Activated T-cell treated with anti-CD3 and anti-CD28 coated beads for 48 hours (primary cell): ENCODE measurements around the gene NEDD8.
"Not testable (repeated sequence)": the region's sequence is repeated elsewhere in the genome, so short reads cannot be mapped to it uniquely, and the experiment has no call there.

Experiments
- DNase-seq: peaks from one replicate; pipeline ENCODE4 v3.0.0-alpha.2; 2020; ENCODE audit warnings: low read depth

Gene NEDD8

DNA sequence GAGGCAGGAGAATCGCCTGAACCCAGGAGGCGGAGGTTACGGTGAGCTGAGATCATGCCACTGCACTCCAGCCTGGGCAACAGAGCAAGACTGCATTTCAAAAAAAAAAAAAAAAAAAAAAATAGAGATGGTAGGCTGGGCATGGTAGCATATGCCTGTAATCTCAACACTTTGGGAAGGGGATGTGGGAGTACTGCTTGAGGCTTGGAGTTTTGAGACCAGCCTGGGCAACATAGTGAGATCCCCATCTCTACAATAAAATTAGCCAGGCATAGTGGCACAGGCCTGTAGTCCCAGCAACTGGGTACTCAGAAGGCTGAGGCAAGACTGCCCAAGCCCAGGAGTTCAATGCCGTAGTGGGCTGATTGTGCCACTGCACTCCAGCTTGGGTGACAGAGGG, 9.2 kb downstream of the NEDD8 start:
- not testable (repeated sequence) for DNase-seq

DNA sequence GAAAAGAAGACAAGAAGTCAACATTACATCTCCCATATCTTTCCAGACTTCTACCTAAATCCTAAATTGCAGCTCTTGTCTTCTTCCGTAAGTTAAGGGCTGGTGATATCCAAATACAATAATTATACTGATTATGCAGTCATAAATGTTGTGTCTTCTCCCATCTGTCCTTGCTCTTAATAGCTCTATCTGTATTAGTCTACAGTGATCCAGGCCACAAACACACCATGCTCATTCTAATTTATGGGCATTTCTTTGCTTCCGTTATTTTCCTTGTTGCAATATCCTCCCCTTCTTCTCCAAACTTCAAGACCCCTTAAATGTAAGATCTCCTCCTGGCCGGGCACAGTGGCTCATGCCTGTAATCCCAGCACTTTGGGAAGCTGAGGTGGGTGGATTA, 12.6 kb downstream of the NEDD8 start:
- DNase-seq: no peak

DNA sequence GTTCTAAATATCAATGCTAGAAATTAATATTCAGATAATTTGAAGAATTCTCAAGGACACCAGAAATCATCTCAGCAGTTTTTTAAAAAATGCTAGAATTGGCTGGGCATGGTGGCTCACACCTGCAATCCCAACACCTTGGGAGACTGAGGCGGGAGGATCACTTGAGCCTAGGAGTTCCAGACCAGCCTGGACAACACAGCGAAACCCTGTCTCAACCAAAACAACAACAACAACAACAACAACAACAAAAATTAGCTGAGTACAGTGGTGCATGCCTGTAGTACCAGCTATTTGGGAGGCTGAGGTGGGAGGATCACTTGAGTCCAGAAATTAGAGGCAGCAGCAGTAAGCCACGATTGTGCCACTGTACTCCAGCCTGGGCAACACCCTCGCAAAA, 13.1 kb downstream of the NEDD8 start:
- no peak for DNase-seq

DNA sequence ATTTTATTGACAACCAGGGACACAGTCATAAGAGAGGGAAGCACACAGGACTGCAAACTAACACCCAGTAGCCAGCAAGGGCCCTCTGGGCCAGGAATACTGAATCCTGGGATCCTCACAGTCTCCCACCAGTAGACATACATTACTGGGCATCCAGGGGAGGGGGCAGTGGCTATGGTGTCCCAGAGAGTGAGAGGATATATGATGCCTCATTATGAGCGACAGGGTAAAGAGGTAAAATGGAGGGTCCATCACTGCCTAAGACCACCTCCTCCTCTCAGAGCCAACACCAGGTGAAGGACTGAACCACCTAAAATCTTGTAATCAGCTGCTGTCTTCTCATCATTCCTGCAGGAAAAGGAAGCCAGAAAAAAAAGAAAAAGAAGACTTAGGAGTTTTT, 15.3 kb downstream of the NEDD8 start:
- DNase-seq: not testable (repeated sequence)

DNA sequence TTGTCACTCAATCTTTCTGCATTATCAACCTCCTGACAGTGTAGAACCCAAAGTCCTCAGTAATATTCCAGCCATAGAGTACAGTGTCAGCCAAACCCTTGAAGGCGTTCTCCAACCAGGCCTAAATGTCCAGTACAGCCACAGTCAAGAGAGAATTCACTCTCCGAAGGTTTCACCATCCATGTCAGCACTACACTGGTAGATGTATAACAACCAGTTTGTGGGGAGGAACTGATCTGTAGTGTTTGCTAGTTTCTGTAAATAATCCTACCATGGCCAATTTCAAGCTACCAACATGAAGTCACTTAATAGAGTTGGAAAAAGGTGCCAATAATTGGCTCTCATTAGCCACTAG, 15.8 kb downstream of the NEDD8 start:
- DNase-seq: no peak

DNA sequence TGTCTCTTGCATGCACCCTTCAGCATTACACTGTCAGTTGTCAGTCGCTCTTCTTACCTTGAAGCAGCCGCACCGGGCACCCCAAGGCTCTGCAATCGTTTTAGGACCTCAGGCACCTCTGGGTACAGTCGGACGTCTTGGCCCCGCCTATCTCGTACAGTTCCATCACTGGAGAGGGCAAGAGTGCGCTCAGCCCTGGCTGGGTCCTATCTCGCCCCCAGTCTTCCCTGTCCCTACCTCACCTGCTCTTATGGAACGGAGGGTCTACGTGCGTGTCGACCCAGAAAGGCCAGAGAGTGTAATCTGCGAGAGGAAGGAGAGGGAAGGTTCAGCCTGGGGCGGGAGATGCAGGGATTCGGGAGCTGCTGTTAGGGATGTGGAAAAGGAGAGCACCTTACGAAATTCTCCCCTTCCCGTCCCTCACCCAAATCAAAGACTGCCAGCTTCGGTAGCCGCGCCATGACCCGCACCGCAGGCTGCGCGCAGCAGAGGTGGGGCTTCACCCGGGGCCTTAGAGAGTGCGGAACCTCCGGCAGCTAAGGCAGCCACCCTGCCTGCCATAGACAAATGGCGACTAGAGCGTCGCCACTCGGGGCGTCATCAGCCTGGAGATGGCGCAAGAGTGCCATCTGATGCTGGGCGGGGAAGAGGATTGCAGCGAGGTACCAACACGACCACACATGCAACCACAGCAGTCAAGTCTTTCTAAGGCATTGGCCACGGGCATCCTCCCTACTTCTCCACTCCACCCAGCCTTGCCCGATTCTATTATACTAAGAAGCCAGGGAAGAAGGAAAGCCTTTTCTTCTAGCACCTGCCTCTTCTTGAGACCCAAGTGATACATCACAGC, 16.4 kb downstream of the NEDD8 start, which contains the start of gene MDP1:
TSS of gene MDP1 (minus strand) at position 572 of the 850 bp plus-strand sequence. CDS start at position 461, 111 bp downstream.
- DNase-seq: peak; percentile 78

DNA sequence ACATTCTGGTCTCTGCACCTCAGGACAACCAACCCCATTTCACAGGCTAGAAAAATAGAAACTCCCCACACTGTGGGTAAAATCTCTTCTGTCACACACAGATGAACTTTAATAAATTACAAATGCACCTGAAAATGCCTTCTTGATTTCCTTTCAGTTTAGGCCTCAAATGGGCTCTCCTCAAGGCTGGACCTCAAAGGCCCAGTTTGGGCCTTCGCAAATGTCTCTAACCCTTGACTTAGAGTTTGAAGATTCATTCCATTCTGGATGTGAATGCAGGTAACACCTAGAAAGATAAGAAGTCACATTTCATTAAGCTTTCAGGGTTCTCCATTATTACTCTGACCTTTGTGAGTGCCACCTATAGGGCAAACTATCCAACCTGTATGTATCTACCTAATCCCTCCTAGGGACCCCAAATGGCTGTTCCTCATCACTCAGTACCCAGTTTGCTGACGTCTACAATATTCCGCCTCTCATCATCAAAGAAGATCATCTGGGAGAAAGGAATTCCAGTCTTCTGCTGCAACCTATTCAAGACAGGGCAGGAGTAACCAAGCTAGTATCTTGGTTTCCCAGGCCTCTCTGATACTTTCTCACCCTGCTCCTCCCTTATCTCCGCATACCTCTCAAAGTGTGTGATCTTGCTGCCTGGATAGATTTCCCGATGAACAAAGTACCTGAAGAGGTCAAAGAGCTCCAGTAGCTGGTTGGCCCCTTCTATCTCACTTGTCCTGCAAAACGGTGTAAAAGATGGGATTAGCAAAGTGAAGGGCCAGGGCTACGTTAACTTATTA, 18.1 kb downstream of the NEDD8 start:
- DNase-seq: no peak

DNA sequence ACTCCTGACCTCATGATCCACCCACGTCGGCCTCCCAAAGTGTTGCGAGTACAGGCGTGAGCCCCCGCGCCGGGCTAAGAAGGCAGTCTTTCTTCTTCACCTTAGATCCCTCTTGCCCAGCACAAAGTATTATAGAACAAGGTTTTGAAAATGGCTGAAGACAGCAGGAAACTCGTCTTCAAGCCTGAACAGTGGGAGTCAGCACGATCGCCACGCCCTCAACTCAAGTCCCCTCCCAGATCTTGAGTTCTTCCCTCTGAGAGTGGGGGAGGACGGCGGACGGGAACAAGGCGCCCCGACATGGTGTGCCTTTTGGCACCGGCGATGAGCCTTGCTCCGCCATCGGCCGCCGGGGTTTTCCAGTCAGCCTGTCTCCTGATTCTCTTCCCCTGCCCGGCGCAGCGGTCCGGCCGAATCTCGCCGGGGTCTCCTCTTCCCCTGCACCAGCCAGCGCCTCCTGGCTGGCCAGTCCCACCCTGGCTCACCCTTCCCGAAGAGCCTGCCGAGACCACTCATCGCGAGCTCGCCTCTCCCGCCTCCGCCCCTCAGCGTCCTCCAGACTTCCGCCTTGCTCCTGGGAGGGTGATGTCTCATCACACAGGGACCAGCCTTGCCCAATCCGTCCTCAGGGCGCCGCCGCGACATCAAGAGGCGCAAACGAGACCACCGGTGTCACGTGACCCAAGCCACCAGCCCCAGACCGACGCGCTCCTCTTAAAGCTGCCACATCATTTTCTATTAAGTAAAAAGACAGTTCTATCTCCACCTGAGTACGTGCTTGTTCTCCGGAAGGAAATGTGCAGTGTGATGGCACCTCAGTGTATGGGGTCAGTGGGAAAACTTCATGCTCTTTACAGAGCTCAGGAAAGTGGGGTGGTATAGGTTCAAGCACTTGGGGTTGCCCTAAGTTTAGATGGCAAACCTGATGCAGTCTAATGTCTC, 19.0 kb downstream of the NEDD8 start, which contains the start of gene CHMP4A:
TSS of gene CHMP4A (minus strand) at position 565 of the 942 bp plus-strand sequence. CDS start at position 516, 49 bp downstream.
- DNase-seq: peak; percentile 94

DNA sequence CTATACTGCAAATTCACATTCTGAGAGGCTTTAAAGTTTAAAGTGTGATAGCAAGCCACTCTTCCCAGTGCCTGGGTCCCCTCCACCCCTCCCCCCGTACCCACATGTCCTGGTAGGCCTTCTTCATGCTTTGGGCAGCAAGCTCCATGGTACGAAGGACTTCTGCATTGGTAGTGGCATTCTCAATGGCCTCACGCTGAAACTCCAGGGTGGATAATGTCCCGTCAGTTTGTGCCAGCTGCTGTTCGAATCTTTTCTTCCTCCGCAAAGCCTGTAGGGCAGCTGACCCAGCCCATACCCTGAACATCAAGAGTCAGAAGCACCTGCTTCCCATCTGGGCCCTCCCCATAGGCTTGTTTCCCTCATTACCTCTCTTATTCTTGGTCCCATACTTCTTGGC, 20.9 kb downstream of the NEDD8 start:
- DNase-seq: no peak

DNA sequence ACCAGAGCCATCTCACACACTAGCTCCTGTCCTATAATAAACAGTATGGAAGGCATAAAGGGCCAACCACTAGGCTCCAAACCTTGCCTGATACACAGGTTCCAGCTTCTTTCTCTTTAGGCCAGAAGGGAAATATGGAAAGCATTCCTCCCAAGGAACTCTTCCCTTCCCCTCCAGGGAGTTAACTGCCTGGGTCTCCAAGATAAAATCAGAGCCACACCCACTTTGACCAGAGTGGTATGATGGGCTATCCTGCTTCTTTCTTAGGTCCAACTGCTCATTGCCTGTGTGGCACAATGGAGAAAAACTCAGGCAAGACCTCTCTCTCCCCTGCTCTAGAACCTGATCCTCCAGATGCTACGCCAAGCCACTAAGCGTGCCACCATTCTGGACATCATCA, 24.5 kb downstream of the NEDD8 start:
- no peak for DNase-seq

DNA sequence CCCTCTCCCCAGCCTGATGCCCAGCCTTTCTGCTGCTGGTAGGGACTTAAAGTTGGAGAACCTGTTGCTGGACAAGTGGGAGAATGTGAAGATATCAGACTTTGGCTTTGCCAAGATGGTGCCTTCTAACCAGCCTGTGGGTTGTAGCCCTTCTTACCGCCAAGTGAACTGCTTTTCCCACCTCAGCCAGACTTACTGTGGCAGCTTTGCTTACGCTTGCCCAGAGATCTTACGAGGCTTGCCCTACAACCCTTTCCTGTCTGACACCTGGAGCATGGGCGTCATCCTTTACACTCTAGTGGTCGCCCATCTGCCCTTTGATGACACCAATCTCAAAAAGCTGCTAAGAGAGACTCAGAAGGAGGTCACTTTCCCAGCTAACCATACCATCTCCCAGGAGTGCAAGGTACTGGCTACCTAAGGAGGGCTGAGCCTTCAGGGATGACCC, 25.0 kb downstream of the NEDD8 start:
- DNase-seq: no peak

DNA sequence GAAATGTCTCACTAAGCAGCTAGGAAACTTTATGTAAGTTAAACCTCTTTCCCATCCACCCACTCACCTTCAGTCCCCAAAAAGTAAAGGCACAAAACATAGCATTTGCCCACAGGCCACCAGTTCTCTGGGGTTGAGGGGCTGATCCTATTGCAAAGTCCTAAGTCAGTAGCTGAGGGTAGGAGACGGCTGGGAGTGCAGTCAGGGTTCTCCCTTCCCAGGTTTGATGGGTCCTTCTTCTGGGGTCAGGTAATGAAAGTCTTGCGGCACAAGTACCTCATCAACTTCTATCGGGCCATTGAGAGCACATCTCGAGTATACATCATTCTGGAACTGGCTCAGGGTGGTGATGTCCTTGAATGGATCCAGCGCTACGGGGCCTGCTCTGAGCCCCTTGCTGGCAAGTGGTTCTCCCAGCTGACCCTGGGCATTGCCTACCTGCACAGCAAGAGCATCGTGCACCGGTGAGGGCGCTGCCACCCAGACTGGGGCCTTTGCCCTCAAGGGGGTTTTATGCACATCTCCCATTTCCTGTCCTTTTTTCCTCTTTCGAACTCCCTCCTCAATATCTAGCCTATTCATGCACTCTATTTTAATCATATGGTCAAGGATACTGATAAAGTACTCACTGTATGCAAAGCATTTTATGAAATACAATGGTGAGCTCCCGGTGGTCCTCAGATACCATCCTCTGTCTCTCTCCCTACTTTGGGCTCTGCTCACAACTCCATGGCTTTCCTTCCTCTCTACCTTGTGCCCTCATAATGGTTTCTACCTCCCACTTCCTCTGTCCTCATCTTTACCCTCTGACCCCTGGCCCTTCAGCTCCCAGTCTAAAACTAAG, 25.7 kb downstream of the NEDD8 start:
- no peak for DNase-seq

DNA sequence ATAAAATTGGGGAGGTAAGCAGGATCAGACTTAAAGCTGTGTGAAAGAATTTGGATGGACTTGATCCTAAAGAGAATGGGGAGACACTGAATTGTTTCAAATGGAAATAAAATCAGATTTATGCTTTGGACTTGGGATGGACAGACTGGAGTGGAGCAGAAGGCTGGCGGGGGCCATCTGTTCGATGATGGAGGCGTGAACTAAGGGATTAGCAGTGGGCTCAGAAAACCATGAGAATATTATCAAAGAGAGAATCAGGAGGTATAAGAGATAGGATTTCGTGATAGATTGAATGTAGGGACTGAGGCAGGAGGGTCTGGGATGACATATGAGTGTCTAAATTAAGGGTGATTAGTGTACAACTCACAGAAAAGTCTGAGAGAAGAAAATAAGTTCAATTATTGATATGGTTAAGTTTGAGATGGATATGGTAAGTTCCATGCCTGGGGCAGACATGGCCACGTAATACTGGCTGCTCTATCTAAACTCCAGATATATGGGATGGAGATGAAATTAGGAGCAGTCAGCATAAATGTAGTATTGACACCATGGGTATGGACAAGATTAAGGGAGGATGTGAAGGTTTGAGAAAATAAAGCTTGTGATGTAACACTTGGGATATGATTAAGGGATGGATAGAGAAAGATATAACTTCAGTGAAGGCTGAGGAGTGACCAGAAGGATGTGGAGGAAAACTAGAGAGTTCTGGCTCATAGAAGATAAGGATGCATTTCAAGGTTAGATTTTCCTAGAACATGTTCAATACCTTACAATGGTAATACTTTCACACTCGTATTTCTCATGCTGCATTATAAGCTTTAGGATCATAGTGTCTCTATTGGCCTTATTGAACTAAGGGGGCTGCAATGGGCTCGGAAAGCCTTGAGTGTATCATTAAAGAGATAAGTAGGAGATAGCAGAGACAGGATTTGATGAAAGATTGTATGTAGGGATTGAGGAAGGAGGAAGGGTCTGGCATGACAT, 27.7 kb downstream of the NEDD8 start:
- no peak for DNase-seq

DNA sequence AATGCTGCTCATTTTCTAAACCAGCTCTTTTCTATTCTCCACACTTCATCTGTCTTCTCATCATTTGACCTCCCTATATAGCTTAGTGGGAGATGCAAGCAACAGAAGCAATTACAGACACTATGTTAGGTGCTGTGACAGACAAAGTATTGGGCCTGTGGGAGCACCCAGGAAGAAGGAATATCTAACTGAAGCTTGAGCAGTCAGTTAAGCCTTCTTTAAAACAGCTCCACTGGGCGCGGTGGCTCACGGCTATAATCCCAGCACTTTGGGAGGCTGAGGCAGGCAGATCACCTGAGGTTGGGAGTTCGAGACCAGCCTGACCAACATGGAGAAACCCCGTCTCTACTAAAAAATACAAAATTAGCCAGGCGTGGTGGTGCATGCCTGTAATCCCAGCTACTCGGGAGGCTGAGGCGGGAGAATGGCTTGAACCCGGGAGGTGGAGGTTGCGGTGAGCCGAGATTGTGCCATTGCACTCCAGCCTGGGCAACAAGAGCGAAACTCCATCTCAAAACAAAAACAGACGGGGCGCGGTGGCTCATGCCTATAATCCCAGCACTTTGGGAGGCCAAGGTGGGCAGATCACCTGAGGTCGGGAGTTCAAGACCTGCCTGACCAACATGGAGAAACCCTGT, 28.8 kb downstream of the NEDD8 start:
- not testable (repeated sequence) for DNase-seq

DNA sequence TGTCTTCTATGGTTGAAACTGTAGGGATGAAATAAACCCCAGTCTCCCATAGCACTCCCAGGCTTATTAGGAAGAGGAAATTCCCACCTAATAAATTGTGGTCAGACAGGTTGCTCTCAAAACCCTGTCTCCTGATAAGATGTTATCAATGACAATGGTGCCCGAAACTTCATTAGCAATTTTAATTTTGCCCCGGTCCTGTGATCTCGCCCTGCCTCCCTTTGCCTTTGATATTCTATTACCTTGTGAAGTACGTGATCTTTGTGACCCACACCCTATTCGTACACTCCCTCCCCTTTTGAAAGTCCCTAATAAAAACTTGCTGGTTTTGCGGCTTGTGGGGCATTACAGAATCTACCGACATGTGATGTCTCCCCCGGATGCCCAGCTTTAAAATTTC, 29.6 kb downstream of the NEDD8 start:
- DNase-seq: not testable (repeated sequence)

DNA sequence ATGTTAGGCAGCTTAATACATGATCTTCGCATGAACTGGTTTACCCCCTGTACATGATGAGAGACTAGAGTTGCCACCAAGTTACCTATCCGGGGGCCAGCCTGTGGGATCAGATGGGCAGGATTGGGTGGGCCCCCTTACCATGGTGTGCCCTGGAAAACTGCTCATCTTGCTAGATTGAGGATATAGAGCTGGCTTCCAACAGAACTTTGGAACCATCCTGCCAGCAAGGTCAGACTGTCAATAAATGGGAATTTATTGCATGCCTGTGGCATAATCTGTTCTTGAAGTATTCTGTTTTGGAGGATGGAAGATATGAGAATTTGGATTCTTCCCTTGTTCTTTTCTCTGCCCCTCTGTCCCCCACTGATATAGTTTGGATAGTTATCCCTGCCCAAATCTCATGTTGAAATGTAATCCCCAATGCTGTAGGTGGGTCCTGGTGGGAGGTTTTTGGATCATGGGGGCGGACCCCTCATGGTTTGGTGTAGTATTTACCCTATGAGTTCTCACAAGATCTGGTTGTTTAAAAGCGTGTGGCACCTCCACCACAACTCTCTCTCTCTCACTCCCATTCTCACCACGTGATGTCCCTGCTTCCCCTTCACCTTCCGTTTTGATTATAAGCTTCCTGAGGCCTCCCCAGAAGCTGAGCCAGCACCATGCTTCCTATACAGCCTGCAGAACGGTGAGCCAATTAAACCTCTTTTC, 33.2 kb downstream of the NEDD8 start:
- no peak for DNase-seq

DNA sequence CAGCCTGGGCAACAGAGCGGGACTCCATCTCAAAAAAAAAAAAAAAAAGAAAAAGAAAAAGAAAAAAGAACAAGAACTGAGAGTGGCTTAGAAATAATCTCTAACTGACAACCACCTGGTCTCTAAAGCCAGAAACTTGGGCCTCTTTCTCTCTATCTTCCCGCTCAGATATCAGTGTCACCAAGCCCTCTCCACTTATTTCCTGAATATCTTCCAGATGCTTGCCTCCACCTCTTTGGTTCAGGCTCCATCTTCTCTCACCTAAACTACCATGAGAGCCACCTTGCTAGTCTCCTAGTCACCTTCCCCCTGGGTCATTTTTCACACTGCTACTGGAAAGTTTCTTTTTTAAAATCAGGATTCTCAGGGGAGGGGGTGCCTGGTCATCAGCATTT, 35.1 kb downstream of the NEDD8 start:
- DNase-seq: no peak
